Stimulated activated CD4-positive, alpha-beta T cell treated with anti-CD3 and anti-CD28 coated beads, Interleukin-4, amount 100 ng/mL, for 24 hours (primary cell): Measurements from ENCODE around the gene IL1RAP.

Experiments
- DNase-seq: peaks from one replicate; pipeline ENCODE4 v3.0.0-alpha.2; 2020

IL1RAP gene

DNA sequence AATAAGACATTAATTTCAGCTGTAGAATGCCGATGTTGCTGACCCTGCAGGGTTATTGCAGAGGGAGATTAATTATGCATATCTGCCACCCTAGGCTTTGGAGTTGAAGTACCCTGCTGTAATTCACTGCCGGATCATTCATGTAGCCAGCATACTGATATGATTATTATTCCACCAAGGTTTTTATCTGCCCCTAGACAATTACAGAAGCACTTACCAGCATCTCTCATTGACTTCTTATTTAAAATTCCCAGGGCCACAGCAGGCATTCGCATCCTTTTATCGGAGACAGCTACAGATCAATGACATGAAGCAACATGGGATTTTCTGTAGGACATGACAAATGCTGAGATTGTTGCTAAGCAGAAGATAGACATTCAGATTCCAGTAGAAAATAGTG is 31.3 kb downstream of the IL1RAP start:
- DNase-seq, result no peak

GRCh38 chr3:190546881-190547510 is 33.1 kb downstream of the IL1RAP start:
- DNase-seq, result no peak

GRCh38 chr3:190548031-190548656 is 34.3 kb downstream of the IL1RAP start:
- DNase-seq, result no peak

GRCh38 chr3:190552021-190552420 is 38.1 kb downstream of the IL1RAP start:
- DNase-seq, result no peak

- DNase-seq, result no peak
Measured at GRCh38 chr3:190552969-190553759, 39.3 kb downstream of the IL1RAP start.

DNA sequence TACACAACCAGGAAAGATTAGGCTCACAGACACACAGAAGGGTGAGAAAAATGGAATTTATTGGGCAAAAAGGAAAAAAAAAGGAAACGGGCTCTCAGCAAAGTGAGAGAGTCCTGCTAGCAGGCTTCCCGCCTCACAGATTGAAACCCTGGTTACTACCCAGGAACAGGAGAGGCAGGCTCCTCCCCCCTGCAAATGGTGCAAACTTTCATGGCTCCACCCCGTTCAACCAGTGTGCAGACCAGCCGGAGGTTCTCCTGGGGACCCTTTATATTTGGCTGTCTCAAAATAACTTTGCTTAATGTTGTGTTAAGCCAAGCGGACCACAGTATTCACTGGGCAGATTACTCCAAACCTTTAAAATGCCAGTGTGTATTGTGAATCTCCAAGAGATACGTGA is 40.3 kb downstream of the IL1RAP start:
- DNase-seq, result no peak

DNA sequence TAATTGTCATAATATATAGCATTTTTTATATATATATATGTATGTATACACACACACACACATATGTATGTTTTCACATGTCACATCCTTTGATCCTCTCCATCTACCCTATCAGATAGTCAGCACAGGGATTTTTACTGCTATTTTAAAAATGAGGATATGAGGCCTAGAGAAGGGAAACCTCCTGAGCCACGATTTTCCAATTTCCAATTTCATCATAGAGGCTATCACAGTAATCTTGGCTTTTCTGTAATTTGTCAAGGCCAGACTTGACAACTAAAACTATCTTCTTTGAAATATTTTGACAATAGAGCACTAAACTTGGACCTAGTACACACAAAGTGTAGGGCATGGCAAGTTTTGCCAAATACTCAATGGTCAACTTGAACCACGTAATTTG is 42.5 kb downstream of the IL1RAP start:
- no peak for DNase-seq

GRCh38 chr3:190557296-190557695 is 43.4 kb downstream of the IL1RAP start:
- no peak for DNase-seq

GRCh38 chr3:190558316-190558715 is 44.4 kb downstream of the IL1RAP start:
- no peak for DNase-seq

DNA sequence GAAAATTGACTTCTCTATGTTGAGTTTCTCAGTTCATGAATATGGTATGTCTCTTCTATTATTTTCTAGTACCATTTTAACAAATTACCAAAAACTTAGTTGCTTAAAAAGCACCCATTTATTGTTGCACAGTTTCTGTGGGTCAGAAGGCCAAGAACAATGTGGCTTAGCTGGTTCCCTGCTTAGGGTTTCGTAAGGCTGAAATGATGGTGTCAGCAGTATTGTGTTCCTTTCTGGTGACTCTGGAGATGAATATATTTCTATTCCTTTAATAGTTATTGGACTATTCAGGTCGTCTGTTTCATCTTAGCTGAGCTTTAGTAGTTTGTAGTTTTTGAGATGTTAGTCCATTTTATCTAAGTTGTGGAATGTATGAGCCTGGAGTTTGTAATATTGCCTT is 44.9 kb downstream of the IL1RAP start:
- no peak for DNase-seq

- DNase-seq, result no peak
Measured at GRCh38 chr3:190560013-190560895, 46.4 kb downstream of the IL1RAP start.

GRCh38 chr3:190562866-190563510 is 49.1 kb downstream of the IL1RAP start:
- no peak for DNase-seq

- no peak for DNase-seq
Measured at GRCh38 chr3:190564175-190564574, 50.3 kb downstream of the IL1RAP start.

DNA sequence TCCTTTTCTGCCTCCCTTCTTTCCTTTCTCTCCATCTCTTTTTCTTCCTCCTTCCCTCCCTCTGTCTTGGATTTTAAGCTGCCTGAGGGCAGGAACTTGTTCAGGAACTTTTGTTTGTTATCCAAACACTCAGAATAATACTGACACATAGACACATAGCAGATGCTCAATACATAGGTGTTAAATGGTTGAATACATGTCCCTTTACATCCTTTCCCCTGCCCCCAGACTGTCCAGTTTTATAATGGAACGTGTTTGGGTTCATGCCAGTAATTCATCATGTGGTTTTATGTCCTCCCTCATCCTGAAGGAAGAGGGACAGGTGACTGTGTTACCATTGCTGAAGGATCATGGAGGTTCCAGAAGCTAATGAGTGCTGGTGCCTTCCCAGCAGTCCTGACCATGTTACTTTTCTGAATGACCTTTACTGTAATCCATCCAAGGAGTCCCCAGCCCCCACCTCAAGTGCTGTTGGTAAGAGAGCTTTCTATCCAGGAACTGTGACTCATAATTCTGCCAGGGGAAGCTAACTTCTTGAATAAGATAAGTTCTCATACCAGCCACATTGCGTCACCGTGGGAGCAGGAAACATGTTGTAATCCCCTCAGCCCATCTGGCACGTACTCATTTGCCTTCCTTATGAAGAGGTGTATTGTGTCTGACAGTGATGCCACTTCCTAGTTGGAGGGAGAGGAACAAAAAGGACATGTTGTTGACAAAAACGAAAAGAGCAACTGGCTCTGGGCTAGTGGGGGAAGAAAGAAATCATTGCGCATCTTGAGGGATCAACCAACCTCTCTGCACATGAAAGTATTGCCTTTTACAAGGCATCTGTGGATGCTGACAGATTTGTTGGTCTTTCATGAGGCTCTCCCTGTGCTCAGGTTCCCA is 52.4 kb downstream of the IL1RAP start:
- peak; percentile 68 for DNase-seq

- DNase-seq, result no peak
Measured at GRCh38 chr3:190568036-190568435, 54.2 kb downstream of the IL1RAP start.

DNA sequence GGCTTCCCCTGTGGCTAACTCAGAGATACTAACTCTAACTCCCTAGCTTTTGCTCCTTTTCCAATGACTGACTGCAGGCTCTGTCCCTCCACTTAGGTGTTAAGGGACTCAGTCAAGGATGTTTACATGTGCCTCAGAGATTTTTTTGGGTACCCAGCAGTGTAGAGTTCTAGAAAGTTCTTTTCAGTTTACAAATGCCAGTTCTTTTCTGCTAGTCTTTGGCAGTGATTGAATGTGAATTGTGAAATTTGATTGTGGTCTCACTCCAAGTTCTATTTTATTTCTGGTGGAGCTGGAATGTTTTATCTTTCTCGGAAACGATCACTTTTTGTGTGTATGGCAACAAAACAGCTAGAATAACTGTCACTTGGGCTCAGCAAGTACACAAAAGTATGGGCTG is 60.6 kb downstream of the IL1RAP start:
- no peak for DNase-seq

GRCh38 chr3:190575437-190576185 is 61.7 kb downstream of the IL1RAP start:
- no peak for DNase-seq

DNA sequence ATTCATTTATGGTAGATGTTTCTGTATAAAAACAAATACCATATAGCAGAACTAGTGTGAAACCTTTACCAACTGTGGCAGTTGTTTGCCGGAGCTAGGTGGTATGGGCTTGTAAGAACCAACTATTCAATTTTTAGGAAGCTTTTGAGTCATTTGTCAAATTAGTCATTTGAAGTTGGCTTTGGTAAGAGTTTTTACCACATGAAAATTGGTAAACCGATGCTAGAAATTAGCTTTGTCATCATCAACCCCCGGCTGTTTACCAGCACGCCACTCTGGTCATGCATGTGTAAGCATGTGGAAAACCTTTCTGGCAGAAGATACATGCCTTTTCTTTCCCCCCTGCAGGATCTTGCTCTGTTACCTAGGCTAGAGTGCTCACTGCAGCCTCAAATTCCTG is 63.3 kb downstream of the IL1RAP start:
- no peak for DNase-seq

- no peak for DNase-seq
Measured at GRCh38 chr3:190579514-190580137, 65.7 kb downstream of the IL1RAP start.

GRCh38 chr3:190580417-190580816 is 66.5 kb downstream of the IL1RAP start:
- DNase-seq, result no peak
